Endothelial cell of umbilical vein (primary cell): ENCODE measurements around the gene BIN2.

Source experiments
- CTCF ChIP-seq, 2 donors: IDR thresholded peaks; 1 replicate in 1 of 2; 2 replicates in 1 of 2; pipeline ENCODE4 v1.5.1; 2011; ENCODE audit warnings: low read length in 2 of 2, mild to moderate bottlenecking in 2 of 2, moderate library complexity in 2 of 2, control low read depth in 1 of 2, inconsistent platforms in 1 of 2, low read depth in 1 of 2; ENCODE audit not compliant: insufficient read depth in 1 of 2; ENCODE audit errors: extremely low read depth in 1 of 2
- EZH2 ChIP-seq: IDR thresholded peaks from 2 replicates; pipeline ENCODE4 v1.6.1; 2012; ENCODE audit warnings: borderline replicate concordance, low read depth, mild to moderate bottlenecking, moderate library complexity, low read length, inconsistent platforms; ENCODE audit not compliant: severe bottlenecking
- POLR2A ChIP-seq: IDR thresholded peaks from 2 replicates; pipeline ENCODE4 v1.6.1; 2012; ENCODE audit warnings: low read depth, mild to moderate bottlenecking, control low read depth, low read length

DNA sequence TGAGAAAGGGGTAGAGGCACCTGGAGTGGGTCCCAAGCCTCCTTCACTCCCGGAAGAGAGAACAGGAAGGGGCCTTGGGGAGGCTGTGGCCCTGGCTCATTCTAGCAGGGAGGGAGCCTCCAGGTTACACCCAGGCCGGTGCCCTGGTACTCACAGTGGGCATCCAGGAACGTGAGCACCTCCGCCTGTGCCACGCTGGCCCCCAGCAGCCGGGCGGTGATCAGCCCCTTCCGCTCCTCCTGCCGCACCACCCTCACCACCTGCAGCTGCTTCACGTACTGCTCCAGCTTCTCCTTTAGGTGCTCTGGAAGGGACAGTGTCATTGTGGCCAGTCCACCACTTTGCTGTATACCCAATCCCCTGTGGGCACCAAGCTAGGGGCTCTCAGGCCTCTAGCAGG lies 41.3 kb upstream of the BIN2 start:
- TF ChIP-seq EZH2 (no peak), CTCF (IDR thresholded peaks at IDR 0.05; ENCODE audit: extremely low read depth in 1 of 2, insufficient read depth in 1 of 2, low read depth in 1 of 2, low read length in 2 of 2) (no peak), POLR2A (no peak)
